IMR-90 (cell line): ENCODE measurements around the gene PEX11G. TPM values are rescaled to one million over a fixed set of nuclear protein-coding genes. Genes with fewer than 3 reads are reported as not detected.

Experiments used
- ATAC-seq: fragments of 200-7000 bp; cut with Tn5 transposase; 2 replicates; pipeline ENCODE4 v1.9.1; 2020; ENCODE audit warnings: low read depth, mild to moderate bottlenecking, moderate library complexity
- BruUV-seq: library from RNA; stranded (reverse); fragments of 400-500 nt; replicated peaks from 2 replicates; lab custom pipeline; 2021; lab: Mats Ljungman, UMichigan
- CTCF ChIA-PET: fragments of 300-600 bp; formaldehyde crosslinking; extraction: SDS; loops from one replicate; lab custom pipeline; 2021; ENCODE audit warnings: antibody characterized with exemption; lab: Yijun Ruan, JAX
- POLR2A ChIA-PET: fragments of 300-600 bp; sonication (Branson Sonifier 250); formaldehyde crosslinking; loops from one replicate; lab custom pipeline; 2022; ENCODE audit warnings: antibody characterized with exemption; ENCODE audit not compliant: unreplicated experiment; lab: Charles Lee
- DNase-seq: peaks from one replicate; pipeline ENCODE4 v3.0.0; 2013
- H2AFZ ChIP-seq: replicated peaks from 2 replicates; pipeline ENCODE3; 2013; ENCODE audit warnings: low read length, mild to moderate bottlenecking; ENCODE audit not compliant: poor library complexity
- H2AK5ac ChIP-seq: 2 replicates; pipeline ENCODE4 v1.6.1; 2013; ENCODE audit warnings: low read depth, low read length, inconsistent platforms
- H2AK9ac ChIP-seq: replicated peaks from 2 replicates; pipeline ENCODE3; 2013; ENCODE audit warnings: mild to moderate bottlenecking, low read depth, low read length, moderate library complexity; ENCODE audit not compliant: poor library complexity
- H2BK120ac ChIP-seq: 2 replicates; pipeline ENCODE4 v1.6.1; 2013; ENCODE audit warnings: low read depth, low read length, inconsistent platforms
- H2BK15ac ChIP-seq: 3 replicates; pipeline ENCODE4 v1.6.1; 2013; ENCODE audit warnings: low read depth, low read length, inconsistent platforms
- H2BK20ac ChIP-seq: 2 replicates; pipeline ENCODE4 v1.6.1; 2013; ENCODE audit warnings: low read depth, mild to moderate bottlenecking, inconsistent platforms, low read length, moderate library complexity
- H2BK5ac ChIP-seq: 2 replicates; pipeline ENCODE4 v1.6.1; 2013; ENCODE audit warnings: mild to moderate bottlenecking, low read depth, low read length, inconsistent platforms; ENCODE audit not compliant: poor library complexity, severe bottlenecking
- H3K14ac ChIP-seq: replicated peaks from 2 replicates; pipeline ENCODE4 v1.6.1; 2013; ENCODE audit warnings: low read depth, low read length, inconsistent platforms
- H3K18ac ChIP-seq: 2 replicates; pipeline ENCODE4 v1.6.1; 2013; ENCODE audit warnings: low read depth, low read length, control low read depth
- H3K23ac ChIP-seq: 2 replicates; pipeline ENCODE4 v1.6.1; 2013; ENCODE audit warnings: low read depth, low read length, inconsistent platforms
- H3K27ac ChIP-seq: 2 replicates; pipeline ENCODE4 v1.5.1; 2013; ENCODE audit warnings: mild to moderate bottlenecking, control low read depth, low read length; ENCODE audit not compliant: insufficient read depth
- H3K27me3 ChIP-seq: 2 replicates; pipeline ENCODE4 v1.6.1; 2013; ENCODE audit warnings: low read length; ENCODE audit not compliant: control insufficient read depth, insufficient read depth
- H3K36me3 ChIP-seq: 2 replicates; pipeline ENCODE4 v1.6.1; 2013; ENCODE audit warnings: low read length, mixed read lengths; ENCODE audit not compliant: control insufficient read depth, insufficient read depth
- H3K4ac ChIP-seq: 2 replicates; pipeline ENCODE4 v1.6.1; 2013; ENCODE audit warnings: low read depth, low read length, inconsistent platforms
- H3K4me1 ChIP-seq: 2 replicates; pipeline ENCODE4 v1.6.1; 2013; ENCODE audit warnings: low read length, mixed read lengths; ENCODE audit not compliant: control insufficient read depth, insufficient read depth
- H3K4me2 ChIP-seq: 2 replicates; pipeline ENCODE4 v1.6.1; 2013; ENCODE audit warnings: low read depth, mild to moderate bottlenecking, control low read depth, low read length, moderate library complexity
- H3K4me3 ChIP-seq: 2 replicates; pipeline ENCODE4 v1.5.1; 2013; ENCODE audit warnings: low read depth, mild to moderate bottlenecking, control low read depth, low read length, moderate library complexity; ENCODE audit not compliant: insufficient read depth
- H3K56ac ChIP-seq: 2 replicates; pipeline ENCODE4 v1.6.1; 2013; ENCODE audit warnings: low read length, inconsistent platforms; ENCODE audit not compliant: insufficient read depth; ENCODE audit errors: extremely low read depth
- H3K79me1 ChIP-seq, 2 experiments: 2 replicates each; pipeline ENCODE4 v1.6.1; 2013; ENCODE audit warnings: low read length in 2 of 2, inconsistent platforms in 1 of 2, low read depth in 1 of 2
- H3K9ac ChIP-seq: 2 replicates; pipeline ENCODE4 v1.6.1; 2013; ENCODE audit warnings: low read depth, low read length, control low read depth
- H3K9me1 ChIP-seq: 2 replicates; pipeline ENCODE4 v1.6.1; 2013; ENCODE audit warnings: low read length, inconsistent platforms; ENCODE audit not compliant: insufficient read depth
- H3K9me3 ChIP-seq: 2 replicates; pipeline ENCODE4 v1.6.1; 2013; ENCODE audit warnings: low read length; ENCODE audit not compliant: control insufficient read depth, insufficient read depth
- H4K20me1 ChIP-seq: 2 replicates; pipeline ENCODE4 v1.6.1; 2013; ENCODE audit warnings: low read length, inconsistent platforms; ENCODE audit not compliant: insufficient read depth
- H4K5ac ChIP-seq: 2 replicates; pipeline ENCODE4 v1.6.1; 2013; ENCODE audit warnings: mild to moderate bottlenecking, low read depth, low read length, control low read depth
- H4K8ac ChIP-seq, 2 experiments: 2 replicates each; pipeline ENCODE4 v1.6.1; 2013; ENCODE audit warnings: low read depth in 2 of 2, low read length in 2 of 2, control low read depth in 1 of 2, inconsistent platforms in 1 of 2
- H4K91ac ChIP-seq: 2 replicates; pipeline ENCODE4 v1.6.1; 2013; ENCODE audit warnings: low read depth, low read length, inconsistent platforms; ENCODE audit not compliant: insufficient read depth
- CEBPB ChIP-seq: IDR thresholded peaks from 2 replicates; pipeline ENCODE4 v1.6.1; 2012; ENCODE audit warnings: low read depth, low read length, improper control_type of control experiment
- CHD1 ChIP-seq: IDR thresholded peaks from 2 replicates; pipeline ENCODE4 v1.6.1; 2012; ENCODE audit warnings: low read depth, low read length, improper control_type of control experiment
- MAFK ChIP-seq: IDR thresholded peaks from 2 replicates; pipeline ENCODE4 v1.6.1; 2012; ENCODE audit warnings: low read depth, low read length, improper control_type of control experiment
- MAZ ChIP-seq: IDR thresholded peaks from 2 replicates; pipeline ENCODE4 v1.6.1; 2012; ENCODE audit warnings: low read depth, mild to moderate bottlenecking, low read length, improper control_type of control experiment, moderate library complexity, borderline replicate concordance
- MXI1 ChIP-seq: IDR thresholded peaks from 2 replicates; pipeline ENCODE4 v1.6.1; 2012; ENCODE audit warnings: low read depth, mild to moderate bottlenecking, low read length, moderate library complexity, borderline replicate concordance
- NFE2L2 ChIP-seq: fragments of 150-350 bp; IDR thresholded peaks from 2 replicates; pipeline ENCODE4 v1.6.1; 2016; ENCODE audit warnings: low read depth, mild to moderate bottlenecking, low read length
- POLR2A ChIP-seq: IDR thresholded peaks from 2 replicates; pipeline ENCODE4 v1.6.1; 2012; ENCODE audit warnings: mild to moderate bottlenecking, low read depth, low read length
- RAD21 ChIP-seq: IDR thresholded peaks from 2 replicates; pipeline ENCODE4 v1.6.1; 2012; ENCODE audit warnings: low read length, improper control_type of control experiment
- RCOR1 ChIP-seq: IDR thresholded peaks from 2 replicates; pipeline ENCODE4 v1.6.1; 2012; ENCODE audit warnings: mild to moderate bottlenecking, low read length, improper control_type of control experiment; ENCODE audit not compliant: insufficient replicate concordance
- RFX5 ChIP-seq: IDR thresholded peaks from 2 replicates; pipeline ENCODE4 v1.8.0; 2012; ENCODE audit warnings: low read depth, mild to moderate bottlenecking, low read length, moderate library complexity
- SMC3 ChIP-seq: fragments of 150-350 bp; IDR thresholded peaks from 2 replicates; pipeline ENCODE4 v1.6.1; 2016; ENCODE audit warnings: low read depth, mild to moderate bottlenecking, antibody characterized with exemption, low read length, moderate library complexity
- WGBS, 2 experiments: methylation state at CpG; one replicate each; pipeline versions ENCODE4 v1.1.5 to v1.1.7; 2013; ENCODE audit warnings: missing lambda C conversion rate in 2 of 2; ENCODE audit not compliant: insufficient read length in 1 of 2; ENCODE audit errors: extremely low coverage in 2 of 2; 5-methylcytosine and 5-hydroxymethylcytosine counted together
- dilution Hi-C: fragments of 300-500 bp; cut with HindIII; formaldehyde crosslinking; loops from one replicate; pipeline ENCODE4 v1.14.3; 2018; ENCODE audit warnings: low sequenced_read_pairs; ENCODE audit not compliant: unreplicated experiment
- in situ Hi-C: fragments of 300-500 bp; cut with MboI; formaldehyde crosslinking; loops from 3 replicates; pipeline ENCODE4 v1.14.3; 2019; ENCODE audit warnings: low sequenced_read_pairs, inconsistent platforms, mixed read lengths
- intact Hi-C: fragments of 100-400 bp; cut with micrococcal nuclease; formaldehyde crosslinking; loops from 2 replicates; pipeline ENCODE4 v1.10.0; 2022
- polyA plus RNA-seq, 3 experiments: library from polyadenylated mRNA; depleted of rRNA; stranded (reverse); fragments of >200 nt; gene quantifications; 2 replicates each; pipeline ENCODE4 v1.2.3, GENCODE V29; 2012; ENCODE audit warnings: low replicate concordance in 1 of 3
- total RNA-seq: library from RNA; depleted of rRNA; stranded (reverse); fragments of >200 nt; gene quantifications from 2 replicates; pipeline ENCODE4 v1.2.3, GENCODE V29; 2012
- TF ChIP-seq, protein P1 (sequence below): fragments of 150-350 bp; IDR thresholded peaks from 2 replicates; pipeline ENCODE4 v1.6.1; 2017; ENCODE audit warnings: mild to moderate bottlenecking, antibody characterized with exemption, low read length, low read depth
- TF ChIP-seq, protein P2 (sequence below): fragments of 150-350 bp; IDR thresholded peaks from 2 replicates; pipeline ENCODE4 v1.6.1; 2016; ENCODE audit warnings: low read depth, mild to moderate bottlenecking, low read length, moderate library complexity, borderline replicate concordance
- TF ChIP-seq, protein P3 (sequence below): conservative IDR thresholded peaks from 2 replicates; pipeline ENCODE4 v1.5.1; 2012; ENCODE audit warnings: mild to moderate bottlenecking, low read depth, low read length, improper control_type of control experiment

PEX11G gene
- total and polyA plus RNA-seq, 2 of the 4 experiments (the other 2 are of a cell fraction) = 0.72 to 1.7 TPM

DNA sequence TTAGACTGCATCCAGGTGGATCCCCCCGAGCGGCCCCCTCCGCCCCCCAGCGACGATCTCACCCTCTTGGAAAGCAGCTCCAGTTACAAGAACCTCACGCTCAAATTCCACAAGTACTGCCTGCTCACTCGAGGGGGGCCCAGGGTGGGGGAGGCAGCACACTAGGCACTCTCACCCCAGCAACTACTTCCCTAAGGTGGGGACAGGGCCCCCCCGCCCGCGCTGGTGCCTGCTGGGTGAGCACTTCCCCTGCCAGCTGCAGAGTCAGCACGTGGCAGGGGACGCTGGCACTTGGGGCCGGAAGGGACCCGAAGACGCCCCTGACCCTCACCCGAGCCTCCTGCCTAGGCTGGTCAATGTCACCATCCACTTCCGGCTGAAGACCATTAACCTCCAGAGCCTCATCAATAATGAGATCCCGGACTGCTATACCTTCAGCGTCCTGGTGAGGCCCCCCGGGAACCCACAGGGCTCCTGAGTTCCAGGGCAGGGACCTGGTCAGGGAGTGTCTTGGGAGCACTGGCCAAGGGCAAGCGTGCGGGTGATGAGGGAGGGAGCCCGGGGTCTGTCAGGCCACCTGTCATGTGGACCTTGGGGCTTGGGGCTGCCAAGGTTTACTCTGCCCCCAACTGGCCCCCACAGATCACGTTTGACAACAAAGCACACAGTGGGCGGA lies 38.8 kb upstream of the PEX11G start:
- H2AFZ ChIP-seq = no peak overlapping the region
- CTCF ChIA-PET = no interaction called here
- ATAC-seq = no peak

More for the DNA sequence above, 38.8 kb upstream of the PEX11G start:
- no TSS peak for BruUV-seq
- no peak overlapping the region for H3K56ac ChIP-seq
- TF ChIP-seq MXI1 (no peak), RCOR1 (no peak), MAZ (no peak), SMC3 (no peak), CEBPB (no peak), POLR2A (no peak), NFE2L2 (no peak), CHD1 (no peak), MAFK (no peak), RFX5 (no peak), RAD21 (no peak)
- TF ChIP-seq, protein P1, sequence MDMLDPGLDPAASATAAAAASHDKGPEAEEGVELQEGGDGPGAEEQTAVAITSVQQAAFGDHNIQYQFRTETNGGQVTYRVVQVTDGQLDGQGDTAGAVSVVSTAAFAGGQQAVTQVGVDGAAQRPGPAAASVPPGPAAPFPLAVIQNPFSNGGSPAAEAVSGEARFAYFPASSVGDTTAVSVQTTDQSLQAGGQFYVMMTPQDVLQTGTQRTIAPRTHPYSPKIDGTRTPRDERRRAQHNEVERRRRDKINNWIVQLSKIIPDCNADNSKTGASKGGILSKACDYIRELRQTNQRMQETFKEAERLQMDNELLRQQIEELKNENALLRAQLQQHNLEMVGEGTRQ = no peak
- TF ChIP-seq, protein P2, sequence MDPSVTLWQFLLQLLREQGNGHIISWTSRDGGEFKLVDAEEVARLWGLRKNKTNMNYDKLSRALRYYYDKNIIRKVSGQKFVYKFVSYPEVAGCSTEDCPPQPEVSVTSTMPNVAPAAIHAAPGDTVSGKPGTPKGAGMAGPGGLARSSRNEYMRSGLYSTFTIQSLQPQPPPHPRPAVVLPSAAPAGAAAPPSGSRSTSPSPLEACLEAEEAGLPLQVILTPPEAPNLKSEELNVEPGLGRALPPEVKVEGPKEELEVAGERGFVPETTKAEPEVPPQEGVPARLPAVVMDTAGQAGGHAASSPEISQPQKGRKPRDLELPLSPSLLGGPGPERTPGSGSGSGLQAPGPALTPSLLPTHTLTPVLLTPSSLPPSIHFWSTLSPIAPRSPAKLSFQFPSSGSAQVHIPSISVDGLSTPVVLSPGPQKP = no peak
- TF ChIP-seq, protein P3, sequence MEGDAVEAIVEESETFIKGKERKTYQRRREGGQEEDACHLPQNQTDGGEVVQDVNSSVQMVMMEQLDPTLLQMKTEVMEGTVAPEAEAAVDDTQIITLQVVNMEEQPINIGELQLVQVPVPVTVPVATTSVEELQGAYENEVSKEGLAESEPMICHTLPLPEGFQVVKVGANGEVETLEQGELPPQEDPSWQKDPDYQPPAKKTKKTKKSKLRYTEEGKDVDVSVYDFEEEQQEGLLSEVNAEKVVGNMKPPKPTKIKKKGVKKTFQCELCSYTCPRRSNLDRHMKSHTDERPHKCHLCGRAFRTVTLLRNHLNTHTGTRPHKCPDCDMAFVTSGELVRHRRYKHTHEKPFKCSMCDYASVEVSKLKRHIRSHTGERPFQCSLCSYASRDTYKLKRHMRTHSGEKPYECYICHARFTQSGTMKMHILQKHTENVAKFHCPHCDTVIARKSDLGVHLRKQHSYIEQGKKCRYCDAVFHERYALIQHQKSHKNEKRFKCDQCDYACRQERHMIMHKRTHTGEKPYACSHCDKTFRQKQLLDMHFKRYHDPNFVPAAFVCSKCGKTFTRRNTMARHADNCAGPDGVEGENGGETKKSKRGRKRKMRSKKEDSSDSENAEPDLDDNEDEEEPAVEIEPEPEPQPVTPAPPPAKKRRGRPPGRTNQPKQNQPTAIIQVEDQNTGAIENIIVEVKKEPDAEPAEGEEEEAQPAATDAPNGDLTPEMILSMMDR = no peak
- no peak for DNase-seq
- H3K27me3 ChIP-seq = no peaks in the 10 kb centered on the region
- no peak overlapping the region for H3K4ac ChIP-seq
- H4K8ac ChIP-seq = no peak overlapping the region
- in situ Hi-C loops (no loop called here), intact Hi-C loops (no loop called here), dilution Hi-C loops (no loop called here)
- no peak overlapping the region for H2BK5ac ChIP-seq
- no peak overlapping the region for H3K4me3 ChIP-seq
- no peaks in the 10 kb centered on the region for H3K9me3 ChIP-seq
- H3K9ac ChIP-seq = no peak overlapping the region
- no peaks in the 10 kb centered on the region for H3K4me1 ChIP-seq
- no peak overlapping the region for H3K27ac ChIP-seq
- 88% methylated on average over 4 of the region's 25 CpGs; no CpG with 5 or more reads in 1 of the 2 experiments for WGBS, 2 experiments
- no peak overlapping the region for H3K4me2 ChIP-seq
- H3K9me1 ChIP-seq = no peaks in the 10 kb centered on the region
- no peak overlapping the region for H3K18ac ChIP-seq
- no peak overlapping the region for H3K14ac ChIP-seq
- H4K91ac ChIP-seq = no peak overlapping the region
- H3K79me1 ChIP-seq = peaks cover 7 to 18% of the 10 kb centered on the region in 2 experiments
- H2BK20ac ChIP-seq = no peak overlapping the region
- H4K20me1 ChIP-seq = no peaks in the 10 kb centered on the region
- H2BK120ac ChIP-seq = no peak overlapping the region
- H4K5ac ChIP-seq = no peak overlapping the region
- POLR2A ChIA-PET = no interaction called here
- peaks cover 15% of the 10 kb centered on the region for H3K36me3 ChIP-seq
- no peak overlapping the region for H2AK9ac ChIP-seq
- no peak overlapping the region for H3K23ac ChIP-seq
- H2AK5ac ChIP-seq = no peak overlapping the region
- H2BK15ac ChIP-seq = no peak overlapping the region
